Hepatocyte (in vitro differentiated cells): ENCODE measurements around the gene CDK14.

Experiments used
- EZH2 ChIP-seq: fragments of 200-600 bp; sonication (generic); IDR thresholded peaks from 2 replicates; pipeline ENCODE4 v1.6.1; 2016; ENCODE audit warnings: antibody characterized with exemption, mild to moderate bottlenecking, borderline replicate concordance
- TF ChIP-seq, protein P1 (sequence below): fragments of 200-600 bp; sonication (generic); IDR thresholded peaks from 2 replicates; pipeline ENCODE4 v1.5.1; 2016; ENCODE audit warnings: antibody characterized with exemption, mild to moderate bottlenecking; ENCODE audit not compliant: poor library complexity

DNA sequence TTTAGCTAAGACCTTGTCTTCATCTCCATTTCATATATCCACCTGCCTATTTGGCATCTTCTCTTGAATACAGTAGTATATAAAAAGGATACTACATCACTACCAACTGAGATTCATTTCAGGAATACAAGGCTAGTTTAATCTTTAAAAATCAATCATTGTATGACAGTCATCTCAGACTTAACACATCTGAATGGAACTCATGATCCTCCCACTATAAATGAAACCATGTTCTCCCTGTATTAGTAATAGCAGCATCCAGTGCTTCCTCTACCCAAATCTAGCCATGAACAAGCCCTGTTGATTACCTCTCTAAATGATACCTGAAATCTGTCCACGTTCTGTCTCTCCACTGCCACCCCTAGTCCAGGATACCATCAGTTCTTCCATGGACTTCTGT lies 196.2 kb downstream of the CDK14 start:
- TF ChIP-seq EZH2 = no peak
- TF ChIP-seq, protein P1, sequence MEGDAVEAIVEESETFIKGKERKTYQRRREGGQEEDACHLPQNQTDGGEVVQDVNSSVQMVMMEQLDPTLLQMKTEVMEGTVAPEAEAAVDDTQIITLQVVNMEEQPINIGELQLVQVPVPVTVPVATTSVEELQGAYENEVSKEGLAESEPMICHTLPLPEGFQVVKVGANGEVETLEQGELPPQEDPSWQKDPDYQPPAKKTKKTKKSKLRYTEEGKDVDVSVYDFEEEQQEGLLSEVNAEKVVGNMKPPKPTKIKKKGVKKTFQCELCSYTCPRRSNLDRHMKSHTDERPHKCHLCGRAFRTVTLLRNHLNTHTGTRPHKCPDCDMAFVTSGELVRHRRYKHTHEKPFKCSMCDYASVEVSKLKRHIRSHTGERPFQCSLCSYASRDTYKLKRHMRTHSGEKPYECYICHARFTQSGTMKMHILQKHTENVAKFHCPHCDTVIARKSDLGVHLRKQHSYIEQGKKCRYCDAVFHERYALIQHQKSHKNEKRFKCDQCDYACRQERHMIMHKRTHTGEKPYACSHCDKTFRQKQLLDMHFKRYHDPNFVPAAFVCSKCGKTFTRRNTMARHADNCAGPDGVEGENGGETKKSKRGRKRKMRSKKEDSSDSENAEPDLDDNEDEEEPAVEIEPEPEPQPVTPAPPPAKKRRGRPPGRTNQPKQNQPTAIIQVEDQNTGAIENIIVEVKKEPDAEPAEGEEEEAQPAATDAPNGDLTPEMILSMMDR = no peak
